NCI-H748 (cell line): ENCODE measurements around the gene BACE1.
"Not testable (repeated sequence)": the region's sequence is repeated elsewhere in the genome, so short reads cannot be mapped to it uniquely, and the experiment has no call there.

ENCODE experiments used
- DNase-seq: peaks from one replicate; lab custom pipeline; 2025; ENCODE audit not compliant: unreplicated experiment; lab: John Stamatoyannopoulos, UW

Gene BACE1

DNA sequence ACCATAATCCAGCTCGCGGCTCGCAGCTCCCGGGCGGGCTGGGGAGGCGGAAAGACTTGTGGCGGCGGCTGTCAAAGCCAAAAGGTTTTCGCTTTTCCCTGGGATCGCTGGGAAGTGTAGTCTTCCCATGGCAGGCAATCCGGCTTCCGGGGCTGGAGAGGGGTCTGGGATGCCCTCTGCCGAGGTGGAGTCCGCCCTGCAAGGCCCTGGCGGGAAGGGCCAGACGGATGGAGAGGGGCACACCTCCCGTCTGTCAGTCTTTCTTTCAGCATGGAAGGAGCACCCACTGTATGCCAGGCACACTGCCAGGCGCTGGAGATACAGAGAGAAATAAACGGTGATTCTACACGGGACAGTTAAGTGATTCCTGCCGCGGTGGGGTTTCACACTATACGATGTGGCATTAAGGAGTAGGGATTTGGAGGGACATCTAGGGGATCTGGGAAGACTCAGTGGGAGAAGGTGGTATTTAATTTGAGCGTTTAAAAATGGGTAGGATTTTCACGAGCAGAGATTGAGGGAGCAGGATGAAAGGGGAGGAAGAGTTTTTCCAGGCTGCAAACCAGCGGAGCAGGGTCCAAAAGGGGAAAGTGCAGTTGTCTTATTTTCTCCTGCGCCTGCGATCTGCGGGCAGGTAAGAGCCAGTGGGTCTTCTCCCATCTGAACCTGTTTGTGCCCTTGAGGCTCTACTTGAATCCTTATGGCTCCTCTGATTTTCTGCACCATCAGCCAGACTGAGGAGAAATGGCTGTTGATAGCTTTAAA, at the start of gene BACE1:
BACE1 (minus strand) TSS at position 60 of the 765 bp plus-strand sequence. CDS start 461 bp downstream, outside the sequence.
- peak; percentile 85 for DNase-seq

DNA sequence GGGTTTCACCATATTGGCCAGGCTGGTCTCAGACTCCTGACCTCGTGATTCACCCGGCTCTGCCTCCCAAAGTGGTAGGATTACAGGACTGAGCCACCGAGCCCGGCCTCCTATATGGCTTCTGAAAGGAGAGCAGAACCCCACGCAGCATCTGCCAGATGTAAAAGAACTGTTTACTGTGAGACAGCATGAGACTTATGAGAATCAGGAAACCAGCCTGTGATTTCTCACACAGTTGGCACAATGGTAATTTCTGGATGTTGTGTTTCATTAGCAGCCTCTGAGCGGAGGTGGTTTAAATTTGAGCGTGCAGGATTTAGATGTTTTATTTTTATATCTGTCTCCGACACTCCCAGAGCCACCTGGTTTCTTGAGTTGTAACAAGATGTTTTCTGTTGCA, 45.4 kb upstream of the BACE1 start:
- DNase-seq: no peak

DNA sequence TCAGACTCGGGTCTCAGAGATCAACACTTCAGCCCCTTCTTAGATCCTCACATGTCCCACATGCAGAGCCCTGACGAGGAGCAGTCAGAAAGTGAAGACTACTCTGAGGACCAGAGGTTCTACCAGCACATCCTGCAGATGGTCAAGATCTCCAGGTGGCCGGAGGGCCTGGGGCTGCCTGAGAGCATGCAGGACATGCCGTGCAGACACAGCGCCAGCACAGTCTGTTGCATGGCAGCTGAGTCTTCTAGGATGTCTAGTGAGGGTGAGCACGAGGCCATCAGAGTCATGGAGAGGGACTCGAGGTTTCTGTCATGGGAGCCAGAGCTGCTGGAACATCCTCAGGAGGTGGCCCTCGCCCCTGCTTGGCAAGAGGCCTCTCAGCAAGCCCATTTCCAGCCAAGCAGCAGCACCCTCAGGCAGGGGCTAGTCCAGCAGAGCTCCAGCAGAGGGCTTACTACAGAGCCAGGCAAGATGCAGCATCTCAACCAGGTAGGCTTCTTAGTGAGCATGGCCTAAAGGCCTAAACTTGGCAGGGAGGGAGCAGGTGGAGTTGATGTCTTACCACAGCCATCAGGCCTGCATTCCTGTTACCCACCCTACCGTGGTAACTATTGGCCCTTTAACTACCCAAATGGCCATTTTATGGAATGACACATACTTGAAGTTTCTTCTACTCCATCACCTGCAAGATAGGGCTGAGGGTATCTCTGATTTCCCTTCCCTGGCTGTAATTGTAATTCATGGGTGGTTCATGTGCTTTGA, 40.3 kb upstream of the BACE1 start:
- no peak for DNase-seq

DNA sequence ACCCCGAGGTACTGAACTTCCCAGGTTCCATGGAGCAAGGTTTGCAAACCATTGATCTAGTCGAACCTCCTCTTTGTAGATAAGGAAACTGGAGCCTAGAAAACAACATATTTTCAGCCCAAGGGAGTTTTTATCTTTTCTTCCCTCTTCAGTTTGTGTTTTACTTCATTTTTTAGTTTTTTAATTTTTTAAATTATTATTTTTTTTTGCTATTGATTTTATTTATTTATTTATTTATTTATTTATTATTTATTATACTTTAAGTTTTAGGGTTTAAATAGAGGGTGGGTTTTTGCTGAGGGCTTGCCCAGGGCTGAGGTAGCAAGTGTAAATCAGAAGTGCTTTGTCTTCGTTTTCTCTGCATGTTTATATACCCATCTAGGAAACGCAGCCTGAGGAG, 38.5 kb upstream of the BACE1 start:
- no peak for DNase-seq

DNA sequence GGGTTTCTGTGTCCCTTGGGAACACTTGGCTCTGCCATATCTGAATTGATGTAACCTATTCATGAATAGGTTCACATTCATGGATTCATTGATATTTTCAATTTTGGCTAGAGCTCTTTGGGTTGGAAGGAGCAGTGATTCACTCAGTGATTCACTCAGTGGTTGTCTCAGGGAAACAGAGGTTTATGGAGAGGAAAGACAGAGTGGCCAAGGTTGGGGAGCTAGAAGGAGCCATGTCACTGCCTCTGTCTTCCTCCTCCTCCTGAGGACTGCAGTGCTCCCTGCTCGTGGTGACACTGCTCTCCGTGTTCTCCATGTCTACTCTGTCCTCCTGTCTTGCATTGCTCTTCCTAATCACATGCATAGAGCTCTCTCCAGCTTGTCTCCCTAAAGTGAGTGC, 29.0 kb upstream of the BACE1 start:
- no peak for DNase-seq

DNA sequence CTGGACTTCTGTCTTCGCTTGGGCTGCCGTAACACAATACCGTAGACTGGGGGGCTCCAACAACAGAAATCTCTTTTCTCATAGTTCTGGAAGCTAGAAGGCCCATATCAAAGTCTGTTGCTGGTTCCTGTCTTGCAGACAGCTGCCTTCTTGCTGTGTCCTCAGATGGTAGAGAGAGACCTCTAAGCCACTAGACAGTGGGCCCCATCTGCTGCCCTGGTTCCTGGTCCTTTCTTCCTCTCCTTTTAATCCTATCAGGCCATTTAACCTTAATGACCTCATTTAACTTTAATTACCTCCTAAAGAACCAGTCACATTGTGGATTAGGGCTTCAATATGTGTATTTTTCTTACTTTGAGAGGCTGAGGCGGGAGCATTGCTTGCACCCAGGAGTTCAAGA, 21.0 kb upstream of the BACE1 start:
- no peak for DNase-seq

DNA sequence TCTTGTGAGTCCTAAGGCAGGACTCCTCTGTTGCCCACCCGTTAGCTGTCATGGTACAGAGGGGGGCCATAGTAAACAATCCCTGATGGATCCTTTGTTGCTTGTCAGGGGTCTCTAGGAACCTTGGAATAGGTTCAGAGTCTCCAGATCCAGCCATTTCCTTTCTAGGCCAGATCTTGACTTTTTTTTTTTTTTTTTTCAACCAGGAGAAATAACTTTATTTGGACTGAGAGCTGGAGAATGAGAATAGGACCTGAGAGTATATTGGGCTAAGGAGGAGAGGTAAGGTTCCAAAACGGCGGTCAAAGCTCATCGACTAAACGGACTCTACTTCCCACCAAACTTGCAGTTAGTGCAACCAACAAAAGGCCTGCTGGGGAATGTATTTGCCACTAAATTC, 19.3 kb upstream of the BACE1 start:
- DNase-seq: no peak

DNA sequence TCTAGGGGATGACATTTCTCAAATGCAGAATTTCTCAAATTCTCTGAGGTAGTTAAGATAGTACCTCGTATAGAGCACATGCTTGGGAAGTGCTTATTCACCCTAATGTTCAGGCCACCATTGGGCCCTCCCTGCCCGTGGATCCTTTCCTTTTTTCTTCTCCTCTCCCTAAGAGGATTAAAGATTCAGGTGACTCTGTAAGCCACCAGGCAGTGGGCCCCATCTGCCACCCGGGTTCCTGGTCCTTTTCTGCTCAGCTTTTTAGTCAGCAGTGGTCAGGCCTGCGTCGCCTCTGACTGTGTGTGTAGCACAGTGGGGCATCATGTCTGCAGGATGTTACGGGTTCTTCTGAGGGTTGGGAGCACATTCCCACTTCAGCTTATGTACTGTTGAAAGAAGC, 18.8 kb upstream of the BACE1 start:
- no peak for DNase-seq

DNA sequence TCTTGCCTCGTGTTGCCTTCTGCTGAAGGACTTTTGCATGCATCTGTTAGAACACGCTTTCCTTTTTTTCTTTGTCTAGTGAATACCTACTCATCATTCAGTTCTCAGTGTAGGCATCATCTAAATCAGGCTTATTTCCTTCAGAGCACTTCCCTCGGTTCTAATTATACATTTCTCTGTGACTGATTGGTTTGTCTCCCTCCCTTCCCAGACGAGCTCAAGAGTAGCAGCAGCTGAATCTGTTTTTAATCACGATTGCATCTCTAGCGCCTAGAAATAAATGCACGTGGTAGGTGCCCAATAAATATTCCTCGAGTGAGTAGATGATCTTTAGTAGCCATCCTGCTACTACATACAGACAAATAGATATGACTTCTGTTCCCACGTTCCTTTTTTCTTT, 17.9 kb upstream of the BACE1 start:
- DNase-seq: no peak

DNA sequence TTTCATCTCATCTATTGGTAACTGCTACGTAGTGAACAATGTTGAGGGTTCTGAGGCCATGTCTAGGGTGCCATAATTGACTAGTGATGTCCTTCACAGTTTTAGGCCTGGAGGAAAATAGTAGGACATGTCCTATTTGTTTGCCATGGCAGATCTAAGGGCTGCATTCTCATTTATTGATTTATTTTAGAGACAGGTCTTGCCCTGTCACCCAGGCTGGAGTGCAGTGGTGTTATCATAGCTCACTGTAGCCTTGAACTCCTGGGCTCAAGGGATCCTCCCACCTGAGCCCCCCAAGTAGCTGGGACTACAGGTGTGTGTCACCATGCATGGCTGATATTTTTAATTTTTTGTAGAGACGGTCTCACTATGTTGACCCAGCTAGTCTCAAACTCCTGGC, 16.8 kb upstream of the BACE1 start:
- DNase-seq: no peak

DNA sequence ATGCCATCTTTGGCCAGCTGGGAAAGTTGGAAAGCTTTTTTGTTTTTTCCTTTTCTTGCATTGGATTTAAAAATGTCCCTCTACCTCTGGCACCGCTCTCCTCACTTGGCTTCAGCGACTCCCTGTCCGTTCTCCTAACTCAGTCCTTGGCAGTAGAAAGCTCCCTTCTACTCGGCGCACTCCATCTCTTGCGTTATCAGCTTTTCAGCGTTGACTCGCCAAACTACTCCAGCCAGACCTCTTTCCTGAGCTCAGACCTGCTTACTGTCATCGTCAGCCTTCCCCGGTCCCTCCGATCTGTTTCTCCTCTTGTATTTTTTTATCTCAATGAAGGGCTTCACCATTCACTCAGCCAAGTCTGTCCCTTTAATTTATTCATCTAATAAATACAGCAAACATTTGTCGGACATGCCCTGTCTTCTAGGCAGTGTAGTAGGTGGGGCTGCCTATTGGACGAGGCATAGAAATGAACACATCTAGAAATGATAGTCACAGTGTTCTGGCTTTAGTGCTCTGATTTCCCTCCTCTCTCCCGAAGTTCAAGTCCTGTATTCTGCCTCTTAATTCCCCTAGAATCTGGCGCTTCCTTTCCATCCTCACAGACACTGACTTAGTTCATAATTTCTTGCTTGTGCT, 12.4 kb upstream of the BACE1 start:
- DNase-seq: peak; percentile 45

DNA sequence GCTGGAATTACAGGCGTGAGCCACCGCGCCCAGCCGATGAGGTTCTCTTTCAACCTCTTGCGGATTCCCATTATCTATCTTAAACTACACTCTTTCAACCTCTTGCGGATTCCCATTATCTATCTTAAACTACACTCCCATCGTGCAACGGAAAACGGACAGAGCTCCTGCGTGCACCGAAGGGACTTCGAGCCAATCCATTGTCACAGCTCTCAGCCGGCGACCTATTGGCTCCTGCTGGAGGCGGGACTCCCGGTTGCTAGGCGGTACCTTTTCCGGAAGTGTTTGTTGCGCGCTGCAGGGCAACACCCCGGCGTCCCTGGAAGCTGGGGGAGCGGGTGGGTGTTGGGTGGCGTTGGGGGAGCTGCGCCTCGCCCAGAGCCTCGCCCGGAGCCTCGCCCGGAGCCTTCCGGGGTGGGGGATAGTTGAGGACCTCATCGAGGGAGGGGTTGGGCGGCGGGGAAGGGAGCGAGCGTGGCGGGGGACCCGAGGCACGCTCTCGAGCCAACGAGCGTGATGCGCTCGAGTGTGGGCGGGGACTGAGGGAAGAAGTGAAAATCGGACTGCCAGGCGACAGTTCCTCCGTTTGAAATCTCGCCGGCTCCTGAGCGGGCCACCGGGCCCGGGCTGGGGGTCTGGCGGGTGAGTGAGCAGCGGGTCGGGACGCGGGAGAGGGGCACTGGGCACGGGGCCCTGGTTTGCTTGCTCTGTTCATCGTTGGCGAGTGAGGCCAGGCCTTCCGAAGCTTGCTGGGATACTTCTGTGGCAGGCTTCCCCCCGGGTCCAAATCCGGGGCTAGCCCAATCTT, 11.7 kb upstream of the BACE1 start, which contains the start of gene CEP164:
CEP164 (plus strand) TSS at position 288 of the 808 bp plus-strand sequence. CDS start 10,733 bp downstream, outside the sequence.
- DNase-seq: peak; percentile 96

DNA sequence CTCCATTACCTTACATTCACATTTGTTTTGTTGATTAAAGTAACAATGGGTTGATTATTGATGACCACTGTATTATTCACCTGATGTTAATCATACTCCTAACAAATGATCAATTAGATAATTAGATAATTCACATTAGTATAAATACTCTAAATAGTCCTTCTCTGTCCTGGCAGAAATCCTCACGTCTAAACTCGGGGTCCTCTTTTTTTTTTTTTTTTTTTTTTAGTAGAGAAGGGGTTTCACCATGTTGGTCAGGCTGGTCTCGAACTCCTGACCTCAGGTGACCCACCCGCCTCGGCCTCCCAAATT, 11.2 kb upstream of the BACE1 start:
- DNase-seq: not testable (repeated sequence)

DNA sequence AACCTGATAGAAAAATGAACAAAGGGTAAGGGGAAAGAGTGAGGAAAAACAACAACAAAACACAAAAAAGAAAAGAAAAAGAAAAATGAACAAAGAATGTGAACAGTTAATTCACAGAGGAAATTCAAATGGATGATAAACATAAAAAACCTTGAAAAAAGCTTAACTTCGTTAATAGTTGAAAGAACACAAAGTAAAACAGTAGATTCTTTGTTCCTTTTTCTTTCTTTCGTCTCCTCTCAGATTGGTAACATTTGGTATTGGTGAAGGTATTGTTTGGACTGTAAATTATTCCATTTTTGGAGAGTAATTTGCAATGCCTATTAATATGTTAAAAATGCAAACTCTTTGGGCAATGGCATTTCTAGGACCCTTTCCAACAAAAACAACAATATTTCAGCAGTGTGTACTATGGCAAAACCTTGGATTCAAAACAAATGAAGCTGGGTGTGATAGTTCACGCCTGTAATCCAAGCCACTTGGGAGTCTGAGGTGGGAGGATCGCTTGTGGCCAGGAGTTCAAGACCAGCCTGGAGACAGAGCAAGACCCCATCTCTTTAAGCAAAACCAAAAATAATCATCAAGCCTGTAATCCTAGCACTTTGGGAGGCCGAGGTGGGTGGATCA, 3.3 kb upstream of the BACE1 start:
- no peak for DNase-seq

DNA sequence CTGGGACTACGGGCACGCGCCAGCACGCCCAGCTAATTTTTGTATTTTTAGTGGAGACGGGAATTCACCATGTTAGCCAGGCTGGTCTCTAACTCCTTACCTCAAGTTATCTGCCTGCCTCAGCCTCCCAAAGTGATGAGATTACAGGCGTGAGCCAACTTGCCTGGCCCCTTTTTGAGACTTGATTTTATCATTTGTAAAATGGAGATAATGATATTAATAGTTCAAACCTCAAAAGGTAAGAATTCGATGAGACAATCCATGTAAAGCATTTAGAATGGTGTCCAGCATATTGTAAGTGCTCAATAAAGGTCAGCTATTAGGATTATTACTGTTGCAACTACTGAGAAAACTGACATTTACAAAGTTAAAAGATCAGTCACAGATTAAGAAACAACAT, 2.7 kb upstream of the BACE1 start:
- DNase-seq: no peak

DNA sequence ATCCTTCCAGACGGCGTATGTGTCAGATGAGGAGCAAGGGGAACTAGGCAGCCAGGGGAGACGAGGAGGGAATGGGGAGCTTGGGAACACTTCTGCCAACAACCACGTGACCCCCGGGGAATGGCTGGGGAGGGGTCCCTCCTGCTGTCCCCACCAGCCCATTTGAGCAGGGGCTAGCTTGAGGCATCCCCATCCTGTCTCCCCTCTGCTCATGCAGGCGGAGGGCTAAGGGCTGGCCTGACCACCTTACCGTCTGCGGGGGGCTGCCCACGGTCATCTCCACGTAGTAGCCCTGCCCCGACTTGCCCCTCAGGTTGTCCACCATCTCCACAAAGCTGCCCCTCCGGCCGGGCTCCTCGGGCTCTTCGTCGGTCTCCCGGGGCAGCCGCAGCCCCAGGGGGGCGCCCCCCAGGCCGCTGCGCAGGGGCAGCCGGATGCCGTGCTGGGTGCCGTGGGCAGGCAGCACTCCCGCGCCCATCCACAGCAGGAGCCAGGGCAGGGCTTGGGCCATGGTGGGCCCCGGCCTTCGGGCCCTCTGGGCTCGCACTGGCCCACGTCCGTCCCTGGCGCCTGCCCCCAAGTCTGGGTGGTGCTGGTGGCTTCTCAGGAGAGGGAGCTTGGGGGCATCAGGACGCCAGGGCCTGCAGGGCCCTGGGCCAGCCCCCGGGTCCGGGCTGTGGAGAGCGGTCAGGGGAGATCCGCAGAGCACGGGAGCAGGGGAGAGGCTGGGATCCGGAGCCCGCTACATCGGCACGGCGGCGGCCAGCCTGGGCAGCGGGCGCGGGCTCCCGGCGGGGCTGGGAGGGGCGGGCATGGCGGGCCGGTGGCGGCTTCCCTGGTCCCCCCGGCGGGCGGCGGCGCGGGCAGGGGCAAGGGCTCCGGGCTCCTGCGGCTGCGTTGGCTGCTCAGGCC, 515 bp downstream of the BACE1 start:
- peak; percentile 27 for DNase-seq

DNA sequence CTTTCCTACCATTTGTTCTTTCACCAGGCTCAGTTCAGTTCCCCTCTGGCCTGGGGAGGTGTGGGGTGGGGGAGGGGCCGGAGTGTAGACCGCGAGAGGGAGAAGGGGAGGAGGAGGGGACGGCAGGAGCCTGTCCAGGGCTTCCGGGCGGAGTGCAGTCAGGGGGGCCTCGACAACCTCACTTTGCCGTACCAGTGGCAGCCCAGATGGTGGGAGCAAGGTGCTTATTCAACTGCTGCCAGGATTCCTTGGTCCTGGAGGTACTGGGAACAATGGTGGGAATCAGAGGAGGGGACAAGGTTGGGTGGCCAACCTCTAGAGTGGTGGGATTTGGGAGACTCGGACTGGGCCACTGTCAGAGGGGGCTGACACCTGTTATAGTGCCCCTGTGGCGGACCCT, 1.2 kb downstream of the BACE1 start:
- peak; percentile 4 for DNase-seq

DNA sequence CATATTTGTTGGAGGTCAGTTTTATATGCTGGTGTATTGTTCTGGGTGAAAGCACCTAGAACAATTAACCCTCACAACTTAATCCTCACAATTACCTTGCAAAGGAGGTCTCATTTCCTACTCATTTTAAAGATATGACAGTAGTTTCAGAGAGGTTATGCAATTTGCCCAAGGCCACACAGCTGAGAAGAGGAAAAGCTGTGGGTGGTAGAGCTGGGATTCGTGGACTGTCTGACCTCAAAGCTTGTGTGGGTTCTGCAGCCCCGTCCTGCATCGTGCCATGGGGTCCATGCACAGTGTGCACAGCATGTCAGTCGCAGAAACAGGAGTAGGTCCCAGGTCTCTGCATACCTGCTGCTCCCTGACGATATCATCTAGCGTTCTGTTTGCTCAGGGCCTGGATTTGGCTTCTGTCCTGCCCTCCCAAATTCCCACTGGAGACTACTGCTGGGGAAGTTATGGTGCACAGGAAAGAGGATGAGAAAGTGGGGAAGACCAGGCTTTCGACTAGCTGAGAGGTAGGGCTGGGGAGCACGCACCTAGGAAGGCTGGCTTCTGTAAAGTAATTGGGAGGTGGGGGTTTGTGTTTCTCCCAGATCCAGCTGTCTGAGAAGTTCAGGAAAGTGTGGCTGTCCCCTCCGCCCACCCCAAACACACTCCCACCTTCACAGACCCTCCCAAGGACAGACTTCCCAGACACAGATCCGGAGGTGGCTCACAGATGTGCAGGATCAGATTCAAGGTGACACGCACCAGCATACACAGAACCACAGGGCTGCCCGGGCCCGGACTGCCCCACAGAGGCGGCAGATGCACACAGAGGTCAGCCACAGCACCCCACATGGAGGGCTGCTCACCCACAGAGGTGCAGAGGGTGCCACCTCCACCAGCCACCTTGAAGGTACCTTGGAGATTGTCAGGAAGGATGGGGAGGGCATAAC, 2.0 kb downstream of the BACE1 start:
- no peak for DNase-seq

DNA sequence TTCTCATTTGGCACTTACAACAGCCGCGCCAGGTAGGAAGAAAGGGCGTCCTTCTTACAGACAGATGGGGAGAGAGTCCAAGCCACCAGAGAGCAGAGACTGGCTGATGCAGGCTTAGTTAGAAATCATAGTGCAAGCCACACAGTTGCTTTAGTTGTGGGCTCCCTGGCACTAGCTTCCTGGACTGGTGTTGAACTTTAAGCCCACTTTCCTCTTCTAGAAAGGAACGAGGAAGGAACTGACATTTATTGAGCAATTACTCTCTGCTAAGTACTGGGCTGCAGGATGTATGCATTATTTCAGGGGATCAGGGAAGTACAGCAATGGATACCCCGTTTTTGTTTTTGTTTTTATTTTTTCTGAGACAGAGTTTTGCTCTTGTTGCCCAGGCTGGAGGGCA, 3.0 kb downstream of the BACE1 start:
- DNase-seq: no peak
